HFFc6 (cell line): ENCODE measurements around the gene FAM193B. TPM values are rescaled to one million over a fixed set of nuclear protein-coding genes. Genes with fewer than 3 reads are reported as not detected.
A peak's percentile ranks its signal among the peaks of the same experiment; 100 is the strongest.

Experiments
- DNase-seq: peaks from one replicate; pipeline ENCODE4 v3.0.0-alpha.2; 2018
- H3K27ac Mint-ChIP-seq: 2 replicates; pipeline ENCODE4 v1.8.0; 2020; ENCODE audit warnings: mild to moderate bottlenecking, mixed read lengths
- H3K27me3 Mint-ChIP-seq: 2 replicates; pipeline ENCODE4 v1.8.0; 2021; ENCODE audit warnings: mild to moderate bottlenecking, moderate library complexity, mixed read lengths; ENCODE audit not compliant: insufficient read depth
- H3K36me3 Mint-ChIP-seq: 2 replicates; pipeline ENCODE4 v1.8.0; 2021; ENCODE audit warnings: low read depth, mixed read lengths
- H3K4me1 Mint-ChIP-seq: 2 replicates; pipeline ENCODE4 v1.8.0; 2020; ENCODE audit warnings: low read depth, mixed read lengths
- H3K4me3 Mint-ChIP-seq: 2 replicates; pipeline ENCODE4 v1.8.0; 2020; ENCODE audit warnings: mild to moderate bottlenecking, moderate library complexity, mixed read lengths
- H3K9me3 Mint-ChIP-seq: 2 replicates; pipeline ENCODE4 v1.8.0; 2020; ENCODE audit warnings: mild to moderate bottlenecking, mixed read lengths
- total RNA-seq, 6 experiments: library from RNA; stranded (reverse); fragmentation: NEBNext Ultra II Directional; extraction: Animal tissue kit (Norgen Biotek cat#: 25700); gene quantifications; 2 replicates in 1 of 6; 3 replicates in 5 of 6; pipeline ENCODE4 v1.2.3, GENCODE V29; 2021
- TF ChIP-seq, protein P1 (sequence below): fragments of 200-600 bp; sonication (generic); IDR thresholded peaks from 2 replicates; pipeline ENCODE4 v1.5.0; 2021; ENCODE audit warnings: antibody characterized with exemption, mild to moderate bottlenecking

Gene FAM193B
- total RNA-seq, 6 experiments from 2014 or later: 16.1 to 25.6 (median 21.6) TPM

DNA sequence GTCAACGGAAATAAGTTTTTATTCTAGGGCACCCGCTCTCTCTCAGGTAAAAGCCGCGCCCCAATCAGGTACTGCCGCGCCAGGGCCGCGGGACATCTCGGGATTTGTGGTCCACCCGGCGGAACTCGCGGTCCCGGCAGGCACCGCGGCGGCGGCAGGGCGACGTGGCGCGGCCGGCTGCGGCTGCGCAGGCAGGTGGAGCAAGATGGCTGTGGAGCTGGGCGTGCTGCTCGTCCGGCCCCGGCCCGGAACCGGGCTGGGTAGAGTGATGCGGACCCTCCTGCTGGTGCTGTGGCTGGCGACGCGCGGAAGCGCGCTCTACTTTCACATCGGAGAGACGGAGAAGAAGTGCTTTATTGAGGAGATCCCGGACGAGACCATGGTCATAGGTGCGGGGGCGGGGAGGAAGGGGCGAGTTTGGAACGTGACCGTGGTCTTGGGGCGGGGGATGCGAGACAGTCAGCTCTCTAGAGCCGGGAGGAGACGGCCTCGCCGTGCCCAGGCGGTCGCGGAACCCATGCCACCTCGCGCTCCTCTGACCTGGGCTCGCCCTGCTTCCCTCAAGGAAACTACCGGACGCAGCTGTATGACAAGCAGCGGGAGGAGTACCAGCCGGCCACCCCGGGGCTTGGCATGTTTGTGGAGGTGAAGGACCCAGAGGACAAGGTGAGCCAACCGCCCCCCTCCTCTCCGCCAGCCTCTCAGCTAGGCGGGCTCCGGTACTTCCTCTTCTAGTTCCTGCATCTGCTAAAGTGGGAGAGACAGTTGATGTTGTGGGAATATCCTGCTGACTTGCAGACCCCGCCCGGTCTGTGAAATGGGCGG lies 37.9 kb upstream of the FAM193B start, which contains the start of gene TMED9:
TSS of gene TMED9 (plus strand) at position 194 of the 825 bp plus-strand sequence. CDS start at position 206, 12 bp downstream.
- Mint-ChIP-seq H3K4me3 (peak within 1 kb of the TSS; percentile 99), H3K27ac (peak within 1 kb of the TSS; percentile 98), H3K27me3 (peaks cover 31% of the 10 kb centered on the region), H3K9me3 (no peaks in the 10 kb centered on the region), H3K36me3 (peaks cover 38% of the 10 kb centered on the region), H3K4me1 (peaks cover 23% of the 10 kb centered on the region)
- TF ChIP-seq, protein P1, sequence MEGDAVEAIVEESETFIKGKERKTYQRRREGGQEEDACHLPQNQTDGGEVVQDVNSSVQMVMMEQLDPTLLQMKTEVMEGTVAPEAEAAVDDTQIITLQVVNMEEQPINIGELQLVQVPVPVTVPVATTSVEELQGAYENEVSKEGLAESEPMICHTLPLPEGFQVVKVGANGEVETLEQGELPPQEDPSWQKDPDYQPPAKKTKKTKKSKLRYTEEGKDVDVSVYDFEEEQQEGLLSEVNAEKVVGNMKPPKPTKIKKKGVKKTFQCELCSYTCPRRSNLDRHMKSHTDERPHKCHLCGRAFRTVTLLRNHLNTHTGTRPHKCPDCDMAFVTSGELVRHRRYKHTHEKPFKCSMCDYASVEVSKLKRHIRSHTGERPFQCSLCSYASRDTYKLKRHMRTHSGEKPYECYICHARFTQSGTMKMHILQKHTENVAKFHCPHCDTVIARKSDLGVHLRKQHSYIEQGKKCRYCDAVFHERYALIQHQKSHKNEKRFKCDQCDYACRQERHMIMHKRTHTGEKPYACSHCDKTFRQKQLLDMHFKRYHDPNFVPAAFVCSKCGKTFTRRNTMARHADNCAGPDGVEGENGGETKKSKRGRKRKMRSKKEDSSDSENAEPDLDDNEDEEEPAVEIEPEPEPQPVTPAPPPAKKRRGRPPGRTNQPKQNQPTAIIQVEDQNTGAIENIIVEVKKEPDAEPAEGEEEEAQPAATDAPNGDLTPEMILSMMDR: peak; percentile 36
- peak; percentile 68 for DNase-seq

DNA sequence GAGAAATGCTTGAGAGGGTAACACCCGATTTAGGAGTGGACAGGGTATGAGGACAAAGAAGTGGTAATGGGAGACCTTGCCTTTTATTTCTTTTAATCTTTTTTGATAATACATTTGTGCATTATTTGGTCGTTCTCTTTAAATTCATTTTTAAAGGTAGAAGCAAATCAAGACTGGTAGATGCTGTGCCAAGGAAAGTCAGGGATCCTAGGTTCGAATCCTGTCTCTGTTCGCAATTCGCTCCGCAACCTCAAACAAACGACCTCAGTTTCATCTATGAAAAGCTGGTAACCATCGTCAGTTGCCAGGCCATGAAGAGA lies 37.3 kb upstream of the FAM193B start:
- Mint-ChIP-seq H3K27ac (0 out of 2 replicates have a peak overlapping the region, but pooled peaks have one; percentile 12), H3K9me3 (no peaks in the 10 kb centered on the region), H3K36me3 (peaks cover 35% of the 10 kb centered on the region), H3K4me1 (peaks cover 23% of the 10 kb centered on the region), H3K27me3 (peaks cover 31% of the 10 kb centered on the region), H3K4me3 (peak overlapping the region; percentile 99)
- TF ChIP-seq, protein P1: no peak
- no peak for DNase-seq

DNA sequence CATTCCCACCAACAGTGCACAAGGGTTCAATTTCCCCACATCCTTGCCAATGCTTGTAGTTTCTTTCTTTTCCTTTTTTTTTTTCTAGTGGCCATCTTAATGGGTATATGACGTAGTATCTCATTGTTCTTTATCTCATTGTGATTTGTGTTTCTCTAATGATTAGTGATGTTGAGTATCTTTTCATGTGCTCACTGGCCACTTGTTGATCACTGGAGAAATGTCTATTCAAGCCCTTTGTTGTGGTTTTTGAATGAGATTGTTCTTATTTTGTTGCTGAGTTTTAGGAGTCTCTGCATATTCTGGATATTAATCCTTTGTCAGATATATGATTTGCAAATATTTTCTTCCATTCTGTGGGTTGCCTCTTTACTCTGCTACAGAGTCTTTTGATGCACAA lies 36.0 kb upstream of the FAM193B start:
- no peak for DNase-seq
- no peak overlapping the region for H3K4me3 Mint-ChIP-seq
- H3K4me1 Mint-ChIP-seq: peaks cover 23% of the 10 kb centered on the region
- H3K27me3 Mint-ChIP-seq: peaks cover 31% of the 10 kb centered on the region
- H3K9me3 Mint-ChIP-seq: no peaks in the 10 kb centered on the region
- H3K36me3 Mint-ChIP-seq: peaks cover 24% of the 10 kb centered on the region
- TF ChIP-seq, protein P1: no peak
- H3K27ac Mint-ChIP-seq: no peak overlapping the region

DNA sequence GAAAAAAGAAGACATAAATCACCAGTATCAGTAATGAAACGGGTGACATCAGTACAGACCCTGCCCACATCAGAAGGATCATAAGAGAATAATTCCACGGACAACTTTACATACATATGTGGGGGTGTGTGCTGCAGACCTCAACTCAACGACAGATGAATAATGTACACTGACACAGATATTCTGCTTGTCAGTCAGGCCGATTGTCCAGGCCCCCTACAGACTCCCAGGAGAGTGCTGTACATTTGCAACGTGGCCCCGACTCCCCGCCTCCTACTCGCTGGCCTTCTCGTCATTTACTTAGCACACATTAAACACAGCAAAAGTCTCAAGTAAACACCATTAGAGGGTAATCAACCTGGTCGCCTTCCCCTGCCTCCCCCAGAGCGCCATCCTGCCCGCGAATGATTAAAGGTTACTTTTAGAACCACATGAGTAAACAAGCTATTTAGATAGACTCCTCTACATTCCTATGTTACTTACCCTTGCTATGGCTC lies 34.1 kb upstream of the FAM193B start:
- peaks cover 43% of the 10 kb centered on the region for H3K27me3 Mint-ChIP-seq
- no peak for DNase-seq
- TF ChIP-seq, protein P1: no peak
- peaks cover 16% of the 10 kb centered on the region for H3K4me1 Mint-ChIP-seq
- no peaks in the 10 kb centered on the region for H3K9me3 Mint-ChIP-seq
- peaks cover 15% of the 10 kb centered on the region for H3K36me3 Mint-ChIP-seq
- H3K4me3 Mint-ChIP-seq: no peak overlapping the region
- H3K27ac Mint-ChIP-seq: no peak overlapping the region

DNA sequence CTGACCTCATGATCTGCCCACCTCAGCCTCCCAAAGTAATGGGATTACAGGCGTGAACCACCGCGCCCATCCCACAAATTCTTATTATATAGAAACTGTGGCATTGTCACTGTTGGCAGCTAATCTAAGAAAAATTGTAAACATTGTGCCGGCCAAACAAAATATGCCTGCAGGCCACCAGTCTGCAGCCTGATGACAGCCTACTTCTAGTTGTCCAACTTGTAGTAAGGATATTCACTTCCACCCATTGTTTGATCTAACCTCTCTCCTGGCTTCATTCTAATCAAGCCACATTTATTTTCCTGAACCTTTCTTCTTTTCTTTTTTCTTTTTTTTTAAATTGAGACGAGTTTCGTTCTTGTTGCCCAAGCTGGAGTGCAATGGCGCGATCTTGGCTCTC lies 24.0 kb upstream of the FAM193B start:
- Mint-ChIP-seq H3K4me3 (no peak overlapping the region), H3K4me1 (no peaks in the 10 kb centered on the region)
- no peak for DNase-seq

More for the DNA sequence above, 24.0 kb upstream of the FAM193B start:
- no peak overlapping the region for H3K27ac Mint-ChIP-seq
- peaks cover 15% of the 10 kb centered on the region for H3K27me3 Mint-ChIP-seq
- H3K36me3 Mint-ChIP-seq: no peaks in the 10 kb centered on the region
- no peaks in the 10 kb centered on the region; the same call in 1 of the 2 replicates for H3K9me3 Mint-ChIP-seq
- TF ChIP-seq, protein P1: no peak
